Effector memory CD8-positive, alpha-beta T cell (primary cell): ENCODE results near the gene AGBL4.

ENCODE experiments used
- ATAC-seq: fragments of 150-1000 bp; cut with Tn5 transposase; replicated peaks from 2 replicates; pipeline ENCODE4 v1.10.0; 2021; ENCODE audit warnings: mild to moderate bottlenecking, moderate library complexity
- DNase-seq, 3 experiments: peaks; one replicate each; pipeline ENCODE4 v3.0.0; 2021
- H3K27ac Mint-ChIP-seq, 2 donors: one replicate each; pipeline ENCODE4 v1.8.0; 2022; ENCODE audit warnings: mild to moderate bottlenecking in 2 of 2, mixed read lengths in 2 of 2, moderate library complexity in 2 of 2
- H3K27me3 Mint-ChIP-seq, 2 donors: one replicate each; pipeline ENCODE4 v1.8.0; 2022; ENCODE audit warnings: mixed read lengths in 2 of 2
- H3K36me3 Mint-ChIP-seq: one replicate; pipeline ENCODE4 v1.8.0; 2022; ENCODE audit warnings: mild to moderate bottlenecking, moderate library complexity, mixed read lengths; ENCODE audit not compliant: insufficient read depth
- H3K4me1 Mint-ChIP-seq, 2 donors: one replicate each; pipeline ENCODE4 v1.8.0; 2022; ENCODE audit warnings: low read depth in 2 of 2, mixed read lengths in 2 of 2
- H3K4me3 Mint-ChIP-seq, 2 donors: one replicate each; pipeline ENCODE4 v1.8.0; 2022; ENCODE audit warnings: mild to moderate bottlenecking in 2 of 2, mixed read lengths in 2 of 2, moderate library complexity in 2 of 2
- H3K9me3 Mint-ChIP-seq, 2 donors: one replicate each; pipeline ENCODE4 v1.8.0; 2022; ENCODE audit warnings: mixed read lengths in 2 of 2

The AGBL4 gene

GRCh38 chr1:49465486-49466185 is 558.1 kb downstream of the AGBL4 start:
- no peaks in the 10 kb centered on the region for H3K36me3 Mint-ChIP-seq
- ATAC-seq (no peak), DNase-seq (no peak)
- no peak overlapping the region for H3K27ac Mint-ChIP-seq
- no peaks in the 10 kb centered on the region for H3K27me3 Mint-ChIP-seq
- no peak overlapping the region for H3K4me3 Mint-ChIP-seq
- peaks cover 0 to 6% of the 10 kb centered on the region in 2 donors for H3K9me3 Mint-ChIP-seq
- no peaks in the 10 kb centered on the region for H3K4me1 Mint-ChIP-seq

- Mint-ChIP-seq H3K4me1 (no peaks in the 10 kb centered on the region), H3K27me3 (no peaks in the 10 kb centered on the region), H3K27ac (no peak overlapping the region), H3K36me3 (no peaks in the 10 kb centered on the region), H3K9me3 (peaks cover 4 to 7% of the 10 kb centered on the region in 2 donors), H3K4me3 (no peak overlapping the region)
- ATAC-seq (no peak), DNase-seq (no peak)
Observed at GRCh38 chr1:49448200-49448599, 575.6 kb downstream of the AGBL4 start.

GRCh38 chr1:49436865-49437264 is 586.9 kb downstream of the AGBL4 start:
- Mint-ChIP-seq H3K36me3 (no peaks in the 10 kb centered on the region), H3K4me3 (no peak overlapping the region), H3K9me3 (peaks cover 7 to 10% of the 10 kb centered on the region in 2 donors), H3K27ac (no peak overlapping the region), H3K4me1 (no peaks in the 10 kb centered on the region), H3K27me3 (no peaks in the 10 kb centered on the region)
- ATAC-seq, result no peak
- no peak for DNase-seq

- H3K27ac Mint-ChIP-seq, result no peak overlapping the region
Observed at GRCh38 chr1:49435291-49435690, 588.5 kb downstream of the AGBL4 start.

GRCh38 chr1:49424782-49425181 is 599.0 kb downstream of the AGBL4 start:
- Mint-ChIP-seq H3K27ac (no peak overlapping the region), H3K4me3 (no peak overlapping the region), H3K27me3 (no peaks in the 10 kb centered on the region), H3K4me1 (peaks cover 0 to 2% of the 10 kb centered on the region in 2 donors), H3K9me3 (peaks cover 5 to 12% of the 10 kb centered on the region in 2 donors), H3K36me3 (no peaks in the 10 kb centered on the region)
- DNase-seq, result no peak
- no peak for ATAC-seq

More at GRCh38 chr1:49435291-49435690, 588.5 kb downstream of the AGBL4 start:
- Mint-ChIP-seq H3K4me3 (no peak overlapping the region), H3K27me3 (no peaks in the 10 kb centered on the region), H3K9me3 (peaks cover 0 to 3% of the 10 kb centered on the region in 2 donors), H3K36me3 (no peaks in the 10 kb centered on the region), H3K4me1 (no peaks in the 10 kb centered on the region)
- DNase-seq, result no peak
- ATAC-seq, result no peak

- Mint-ChIP-seq H3K27ac (no peak overlapping the region), H3K27me3 (no peaks in the 10 kb centered on the region), H3K4me1 (no peaks in the 10 kb centered on the region), H3K4me3 (no peak overlapping the region), H3K36me3 (no peaks in the 10 kb centered on the region), H3K9me3 (no peaks in the 10 kb centered on the region)
- DNase-seq, result no peak
- ATAC-seq, result no peak
Observed at GRCh38 chr1:49416758-49417157, 607.0 kb downstream of the AGBL4 start.

GRCh38 chr1:49408346-49408745 is 615.4 kb downstream of the AGBL4 start:
- ATAC-seq, result no peak
- H3K27ac Mint-ChIP-seq, result no peak overlapping the region
- H3K9me3 Mint-ChIP-seq, result peaks cover 0 to 2% of the 10 kb centered on the region in 2 donors
- no peak for DNase-seq
- no peaks in the 10 kb centered on the region for H3K4me1 Mint-ChIP-seq
- no peak overlapping the region for H3K4me3 Mint-ChIP-seq
- H3K27me3 Mint-ChIP-seq, result peaks cover 0 to 8% of the 10 kb centered on the region in 2 donors
- no peaks in the 10 kb centered on the region for H3K36me3 Mint-ChIP-seq

- H3K27me3 Mint-ChIP-seq, result no peaks in the 10 kb centered on the region
- H3K4me3 Mint-ChIP-seq, result no peak overlapping the region
- DNase-seq, result no peak
- no peaks in the 10 kb centered on the region for H3K4me1 Mint-ChIP-seq
- H3K9me3 Mint-ChIP-seq, result peaks cover 3 to 5% of the 10 kb centered on the region in 2 donors
- ATAC-seq, result no peak
- no peak overlapping the region for H3K27ac Mint-ChIP-seq
- no peaks in the 10 kb centered on the region for H3K36me3 Mint-ChIP-seq
Observed at GRCh38 chr1:49397086-49397485, 626.7 kb downstream of the AGBL4 start.

GRCh38 chr1:49394200-49394599 is 629.6 kb downstream of the AGBL4 start:
- Mint-ChIP-seq H3K4me1 (no peaks in the 10 kb centered on the region), H3K4me3 (no peak overlapping the region), H3K36me3 (no peaks in the 10 kb centered on the region), H3K9me3 (peaks cover 2 to 8% of the 10 kb centered on the region in 2 donors), H3K27me3 (no peaks in the 10 kb centered on the region), H3K27ac (no peak overlapping the region)
- ATAC-seq (no peak), DNase-seq (no peak)

- peaks cover 2 to 8% of the 10 kb centered on the region in 2 donors for H3K9me3 Mint-ChIP-seq
- no peaks in the 10 kb centered on the region for H3K36me3 Mint-ChIP-seq
- DNase-seq (no peak), ATAC-seq (no peak)
- H3K27ac Mint-ChIP-seq, result no peak overlapping the region
- no peaks in the 10 kb centered on the region for H3K27me3 Mint-ChIP-seq
- H3K4me1 Mint-ChIP-seq, result no peaks in the 10 kb centered on the region
- H3K4me3 Mint-ChIP-seq, result no peak overlapping the region
Observed at GRCh38 chr1:49389699-49390098, 634.1 kb downstream of the AGBL4 start.

GRCh38 chr1:49364676-49365075 is 659.1 kb downstream of the AGBL4 start:
- no peak for DNase-seq
- Mint-ChIP-seq H3K4me3 (no peak overlapping the region), H3K4me1 (no peaks in the 10 kb centered on the region), H3K9me3 (no peaks in the 10 kb centered on the region), H3K27ac (no peak overlapping the region), H3K27me3 (no peaks in the 10 kb centered on the region), H3K36me3 (no peaks in the 10 kb centered on the region)
- no peak for ATAC-seq

- no peak for ATAC-seq
- no peak overlapping the region for H3K27ac Mint-ChIP-seq
- no peaks in the 10 kb centered on the region for H3K9me3 Mint-ChIP-seq
- no peak overlapping the region for H3K4me3 Mint-ChIP-seq
- H3K27me3 Mint-ChIP-seq, result no peaks in the 10 kb centered on the region
- DNase-seq, result no peak
- no peaks in the 10 kb centered on the region for H3K36me3 Mint-ChIP-seq
- no peaks in the 10 kb centered on the region for H3K4me1 Mint-ChIP-seq
Observed at GRCh38 chr1:49363628-49364027, 660.1 kb downstream of the AGBL4 start.

GRCh38 chr1:49358036-49358435 is 665.7 kb downstream of the AGBL4 start:
- DNase-seq, result no peak
- Mint-ChIP-seq H3K36me3 (no peaks in the 10 kb centered on the region), H3K27ac (no peak overlapping the region), H3K4me3 (no peak overlapping the region), H3K4me1 (no peaks in the 10 kb centered on the region), H3K27me3 (no peaks in the 10 kb centered on the region), H3K9me3 (no peaks in the 10 kb centered on the region)
- ATAC-seq, result no peak

GRCh38 chr1:49356594-49356993 is 667.2 kb downstream of the AGBL4 start:
- no peak for ATAC-seq
- H3K9me3 Mint-ChIP-seq, result no peaks in the 10 kb centered on the region
- H3K4me3 Mint-ChIP-seq, result no peak overlapping the region
- DNase-seq, result no peak
- no peaks in the 10 kb centered on the region for H3K36me3 Mint-ChIP-seq
- H3K27me3 Mint-ChIP-seq, result no peaks in the 10 kb centered on the region
- no peak overlapping the region for H3K27ac Mint-ChIP-seq
- no peaks in the 10 kb centered on the region for H3K4me1 Mint-ChIP-seq
